Endothelial cell of umbilical vein (primary cell): Measurements from ENCODE around the gene NAXD. TPM values are rescaled to one million over a fixed set of nuclear protein-coding genes. Genes with fewer than 3 reads are reported as not detected.

Experiments used
- BruUV-seq: library from RNA; stranded (reverse); fragments of 400-500 nt; replicated peaks from 2 replicates; lab custom pipeline; 2021; lab: Mats Ljungman, UMichigan
- CTCF ChIA-PET: fragments of 300-600, 350-600 bp; sonication (Branson Sonifier 250); formaldehyde crosslinking; loops from one replicate; lab custom pipeline; 2021; ENCODE audit warnings: antibody characterized with exemption, inconsistent platforms; lab: Charles Lee
- POLR2A ChIA-PET: fragments of 300-600, 350-600 bp; sonication (Branson Sonifier 250); formaldehyde crosslinking; loops from one replicate; lab custom pipeline; 2021; ENCODE audit warnings: antibody characterized with exemption, inconsistent platforms; lab: Charles Lee
- DNase-seq: peaks from one replicate; pipeline ENCODE4 v3.0.0-alpha.2; 2011; ENCODE audit warnings: low read depth, low spot score
- FAIRE-seq: peaks from 2 replicates; lab custom pipeline; 2011; peaks lifted over from hg19 to GRCh38; lab: Jason Lieb, UNC
- H2AFZ ChIP-seq: 2 replicates; pipeline ENCODE4 v1.6.0; 2012; ENCODE audit warnings: low read depth, low read length, control low read depth, inconsistent platforms
- H3K27ac ChIP-seq: 2 replicates; pipeline ENCODE4 v1.5.1; 2011; ENCODE audit warnings: low read depth, mild to moderate bottlenecking, control low read depth, low read length, moderate library complexity; ENCODE audit not compliant: insufficient read depth
- H3K27me3 ChIP-seq, 2 experiments: 2 replicates each; pipeline versions ENCODE4 v1.6.0 to v1.6.1; 2011; ENCODE audit warnings: low read length in 2 of 2, mixed read lengths in 1 of 2; ENCODE audit not compliant: control insufficient read depth in 2 of 2, insufficient read depth in 2 of 2
- H3K36me3 ChIP-seq, 2 experiments: 2 replicates in 1 of 2; 3 replicates in 1 of 2; pipeline ENCODE4 v1.5.1; 2011; ENCODE audit warnings: low read length in 2 of 2, mild to moderate bottlenecking in 1 of 2, moderate library complexity in 1 of 2; ENCODE audit not compliant: control insufficient read depth in 2 of 2, insufficient read depth in 2 of 2; ENCODE audit errors: extremely low read depth in 1 of 2
- H3K4me1 ChIP-seq: 3 replicates; pipeline ENCODE4 v1.5.1; 2011; ENCODE audit warnings: mild to moderate bottlenecking, low read length; ENCODE audit not compliant: control insufficient read depth, insufficient read depth; ENCODE audit errors: extremely low read depth
- H3K4me2 ChIP-seq: 2 replicates; pipeline ENCODE4 v1.6.1; 2011; ENCODE audit warnings: low read length, control low read depth, mixed read lengths; ENCODE audit not compliant: insufficient read depth
- H3K4me3 ChIP-seq, 3 experiments: fragments of 200-600 bp in 1 of 3; sonication (generic), shearing (Covaris generic) in 1 of 3; replicated peaks in 1 of 3; 2 replicates each; pipeline ENCODE4 v1.5.1; 2011 to 2016; ENCODE audit warnings: control low read depth in 3 of 3, low read length in 3 of 3, mild to moderate bottlenecking in 2 of 3, inconsistent platforms in 1 of 3, low read depth in 1 of 3, moderate library complexity in 1 of 3; ENCODE audit not compliant: insufficient read depth in 1 of 3
- H3K79me2 ChIP-seq: 2 replicates; pipeline ENCODE4 v1.6.0; 2012; ENCODE audit warnings: low read length, inconsistent platforms; ENCODE audit not compliant: control insufficient read depth, insufficient read depth
- H3K9ac ChIP-seq: replicated peaks from 2 replicates; pipeline ENCODE3; 2011; ENCODE audit warnings: low read length, control low read depth; ENCODE audit not compliant: insufficient read depth; ENCODE audit errors: extremely low read depth
- H3K9me1 ChIP-seq: replicated peaks from 3 replicates; pipeline ENCODE4 v1.6.0; 2011; ENCODE audit warnings: mild to moderate bottlenecking, low read length; ENCODE audit not compliant: control insufficient read depth, insufficient read depth; ENCODE audit errors: extremely low read depth
- H3K9me3 ChIP-seq: replicated peaks from 2 replicates; pipeline ENCODE4 v1.5.1; 2012; ENCODE audit warnings: low read length, inconsistent platforms; ENCODE audit not compliant: control insufficient read depth, insufficient read depth
- H4K20me1 ChIP-seq: replicated peaks from 2 replicates; pipeline ENCODE3; 2011; ENCODE audit warnings: mild to moderate bottlenecking, low read length; ENCODE audit not compliant: control insufficient read depth, insufficient read depth; ENCODE audit errors: extremely low read depth
- CTCF ChIP-seq, 2 donors: IDR thresholded peaks; 1 replicate in 1 of 2; 2 replicates in 1 of 2; pipeline ENCODE4 v1.5.1; 2011; ENCODE audit warnings: low read length in 2 of 2, mild to moderate bottlenecking in 2 of 2, moderate library complexity in 2 of 2, control low read depth in 1 of 2, inconsistent platforms in 1 of 2, low read depth in 1 of 2; ENCODE audit not compliant: insufficient read depth in 1 of 2; ENCODE audit errors: extremely low read depth in 1 of 2
- EZH2 ChIP-seq: IDR thresholded peaks from 2 replicates; pipeline ENCODE4 v1.6.1; 2012; ENCODE audit warnings: borderline replicate concordance, low read depth, mild to moderate bottlenecking, moderate library complexity, low read length, inconsistent platforms; ENCODE audit not compliant: severe bottlenecking
- FOS ChIP-seq: IDR thresholded peaks from 2 replicates; pipeline ENCODE4 v1.6.1; 2011; ENCODE audit warnings: mild to moderate bottlenecking, low read length, moderate library complexity, borderline replicate concordance; ENCODE audit not compliant: insufficient read depth
- GATA2 ChIP-seq: IDR thresholded peaks from 2 replicates; pipeline ENCODE4 v1.7.0; 2011; ENCODE audit warnings: low read depth, mild to moderate bottlenecking, moderate library complexity, mixed read lengths, low read length; ENCODE audit not compliant: insufficient read length, insufficient read depth
- JUN ChIP-seq: IDR thresholded peaks from 2 replicates; pipeline ENCODE4 v1.6.1; 2011; ENCODE audit warnings: borderline replicate concordance, low read depth; ENCODE audit not compliant: insufficient read length, insufficient read depth
- MAX ChIP-seq: IDR thresholded peaks from 2 replicates; pipeline ENCODE4 v1.6.1; 2011; ENCODE audit not compliant: insufficient read depth, insufficient read length
- MYC ChIP-seq: IDR thresholded peaks from one replicate; pipeline ENCODE4 v1.6.1; 2011; ENCODE audit warnings: mild to moderate bottlenecking, low read depth, low read length
- POLR2A ChIP-seq: IDR thresholded peaks from 2 replicates; pipeline ENCODE4 v1.6.1; 2012; ENCODE audit warnings: low read depth, mild to moderate bottlenecking, control low read depth, low read length
- POLR2AphosphoS5 ChIP-seq: IDR thresholded peaks from 2 replicates; pipeline ENCODE4 v1.6.1; 2012; ENCODE audit warnings: low read depth, mild to moderate bottlenecking, control low read depth, low read length, moderate library complexity; ENCODE audit not compliant: insufficient read depth
- dilution Hi-C: fragments of 300-500 bp; cut with MboI; formaldehyde crosslinking; loops from one replicate; pipeline ENCODE4 v1.15.0; 2019; ENCODE audit warnings: low sequenced_read_pairs; ENCODE audit not compliant: extremely low pct_ligation_motif_present
- intact Hi-C: fragments of 100-400 bp; cut with micrococcal nuclease; formaldehyde crosslinking; loops from one replicate; pipeline ENCODE4 v1.10.0; 2022
- polyA plus RNA-seq, 4 experiments: library from polyadenylated mRNA; depleted of rRNA in 3 of 4; stranded (reverse) in 3 of 4; unstranded in 1 of 4; fragments of >200 nt; gene quantifications; 2 replicates each; pipeline versions ENCODE4 v1.2.1 to v1.2.3, GENCODE V29; 2011 to 2012; ENCODE audit warnings: missing spikeins in 1 of 4
- total RNA-seq: library from RNA; stranded (reverse); gene quantifications from 2 replicates; pipeline ENCODE4 v1.2.3, GENCODE V29; 2021

Gene NAXD
- total and polyA plus RNA-seq, 2 donors (not counting 3 experiments of a cell fraction or from before 2014, with no cell fraction given): 19.9 to 42.9 TPM

- no TSS peak for BruUV-seq
- Histone ChIP-seq H3K9ac (no peak overlapping the region), H3K27me3 (peaks cover 21 to 30% of the 10 kb centered on the region in 2 experiments), H3K9me3 (no peaks in the 10 kb centered on the region), H3K36me3 (no peaks in the 10 kb centered on the region), H3K27ac (no peak overlapping the region), H3K4me2 (no peak overlapping the region), H4K20me1 (no peaks in the 10 kb centered on the region), H2AFZ (no peak overlapping the region), H3K79me2 (no peaks in the 10 kb centered on the region), H3K4me3 (no peak overlapping the region), H3K4me1 (no peaks in the 10 kb centered on the region), H3K9me1 (no peaks in the 10 kb centered on the region)
- TF ChIP-seq MYC (no peak), JUN (no peak), FOS (no peak), CTCF (IDR thresholded peaks at IDR 0.05; ENCODE audit: extremely low read depth in 1 of 2, insufficient read depth in 1 of 2, low read depth in 1 of 2, low read length in 2 of 2) (no peak), POLR2AphosphoS5 (no peak), EZH2 (no peak), POLR2A (no peak), MAX (no peak), GATA2 (no peak)
- dilution Hi-C loops (no loop called here), intact Hi-C loops (no loop called here)
- ChIA-PET POLR2A (no interaction called here), CTCF (no interaction called here)
- DNase-seq: no peak
- FAIRE-seq: no peak
Observed at GRCh38 chr13:110576070-110576394, 39.3 kb upstream of the NAXD start.
